GM21717 (cell line): ENCODE data around the gene PDE7B.
A peak's percentile ranks its signal among the peaks of the same experiment; 100 is the strongest.
"Not testable (repeated sequence)": the region's sequence is repeated elsewhere in the genome, so short reads cannot be mapped to it uniquely, and the experiment has no call there.

Experiments
- ATAC-seq: cut with Tn5 transposase; IDR thresholded peaks from one replicate; pipeline ENCODE4 v1.9.1; 2021; ENCODE audit warnings: mild to moderate bottlenecking, moderate library complexity; ENCODE audit not compliant: unreplicated experiment

Gene PDE7B

DNA sequence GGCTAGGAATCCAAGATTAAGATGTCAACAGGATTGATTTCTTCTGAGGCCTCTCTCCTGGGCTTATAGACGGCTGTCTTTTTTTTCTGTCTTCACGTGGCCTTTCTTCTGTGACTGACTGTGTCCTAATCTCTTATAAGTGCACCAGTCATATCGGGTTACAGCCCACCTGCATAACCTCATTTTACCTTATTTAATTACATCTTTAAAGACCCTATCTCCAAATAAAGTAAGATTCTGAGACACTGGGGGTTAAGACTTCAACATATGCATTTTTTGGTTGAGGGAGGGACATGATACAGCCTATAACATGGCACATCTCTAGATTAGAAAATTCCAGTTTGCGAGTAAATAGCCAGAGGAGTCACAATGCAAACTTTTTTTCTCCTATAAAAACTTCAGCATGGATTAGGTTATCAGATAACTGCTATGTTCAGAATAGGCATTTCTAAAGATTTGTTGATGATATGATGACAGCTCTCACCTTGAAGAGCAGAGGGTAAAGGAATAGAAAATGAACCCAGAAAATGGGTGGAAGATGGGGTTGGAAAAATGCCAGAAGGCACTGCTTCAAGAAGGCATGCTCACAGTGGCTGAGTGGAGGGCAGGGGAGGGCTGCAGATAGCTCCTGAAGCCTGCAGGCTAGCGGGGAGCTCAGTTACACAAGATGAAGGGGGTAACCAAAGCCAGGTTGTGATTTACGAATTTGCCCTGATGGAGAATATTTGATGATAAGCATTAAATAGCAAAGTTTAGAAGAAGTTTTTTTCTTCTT lies 8.7 kb upstream of the PDE7B start:
- no peak for ATAC-seq

DNA sequence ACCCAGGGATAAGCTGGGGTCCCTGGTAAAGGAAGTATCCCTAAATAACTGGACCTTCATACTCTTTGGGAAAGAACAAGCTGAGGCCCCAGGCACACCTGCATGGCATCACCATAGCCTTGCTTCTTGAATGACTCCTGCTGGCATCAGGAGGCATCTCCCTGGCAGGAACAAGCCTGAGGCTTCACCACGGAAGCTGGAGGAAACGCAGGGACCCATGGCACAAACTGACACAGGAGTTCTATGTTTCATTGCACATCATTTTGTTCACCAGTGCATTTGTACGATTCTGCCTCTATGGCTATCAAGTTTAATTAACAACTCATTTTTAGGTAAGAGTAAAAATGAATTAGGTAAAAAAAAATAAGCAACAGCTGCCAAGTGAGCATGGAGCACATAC lies 619 bp upstream of the PDE7B start:
- no peak for ATAC-seq

DNA sequence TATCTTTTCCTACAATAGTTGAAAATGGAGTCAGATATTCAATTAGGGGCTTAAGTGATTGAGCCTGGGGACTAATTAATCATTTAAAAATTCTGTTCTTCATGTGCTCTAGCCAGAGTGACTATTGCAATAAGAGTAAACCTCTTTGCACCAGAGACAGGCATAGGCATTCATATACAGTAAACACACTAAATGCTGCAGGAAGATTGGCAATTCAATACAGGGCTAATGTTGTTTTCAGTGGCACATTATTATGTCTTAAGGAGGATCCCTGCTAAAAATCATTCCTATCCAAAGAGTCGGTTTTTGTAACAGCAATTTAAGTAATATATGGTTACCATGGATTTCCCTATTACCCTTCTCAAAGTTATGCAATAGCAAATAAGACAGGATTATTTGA lies 1.2 kb downstream of the PDE7B start:
- ATAC-seq = no peak

DNA sequence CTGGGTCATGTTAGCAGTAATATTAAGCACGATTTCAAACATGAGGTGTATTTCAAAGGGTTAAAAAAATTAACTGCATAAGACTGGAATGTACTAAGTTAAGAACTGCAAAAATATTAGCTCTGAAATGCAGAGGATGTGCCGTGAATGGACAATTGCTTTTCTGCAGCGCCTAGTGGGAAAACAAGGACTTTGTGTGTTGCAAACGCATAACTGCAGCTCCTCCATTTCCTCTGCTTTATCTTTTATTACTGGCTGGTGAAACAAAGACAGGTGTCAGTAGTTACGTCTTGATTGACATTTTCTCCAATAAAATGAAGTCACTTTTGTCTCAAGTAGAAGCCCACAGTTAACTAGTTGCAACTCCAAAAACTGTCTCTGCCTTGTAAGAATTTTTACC lies 1.7 kb downstream of the PDE7B start:
- ATAC-seq = no peak

DNA sequence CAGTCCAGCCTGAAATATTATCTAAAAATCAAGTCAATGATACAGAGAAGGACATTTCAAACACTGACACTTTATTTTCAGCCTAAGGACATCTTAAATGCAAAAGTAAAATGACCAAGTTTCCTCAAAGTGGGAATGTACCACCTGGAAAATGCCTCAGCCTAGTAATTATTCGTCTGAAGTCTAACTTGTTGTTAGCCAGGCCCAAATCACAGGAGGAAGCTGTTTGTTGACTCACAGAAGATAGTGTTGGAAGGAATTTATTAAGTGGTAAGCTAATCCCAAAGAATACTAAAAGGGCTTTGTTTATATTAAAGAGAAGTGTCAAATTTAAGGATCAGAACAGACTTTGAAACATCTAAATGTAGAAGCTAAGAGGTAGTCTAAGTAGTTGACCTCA lies 2.5 kb downstream of the PDE7B start:
- ATAC-seq = no peak

DNA sequence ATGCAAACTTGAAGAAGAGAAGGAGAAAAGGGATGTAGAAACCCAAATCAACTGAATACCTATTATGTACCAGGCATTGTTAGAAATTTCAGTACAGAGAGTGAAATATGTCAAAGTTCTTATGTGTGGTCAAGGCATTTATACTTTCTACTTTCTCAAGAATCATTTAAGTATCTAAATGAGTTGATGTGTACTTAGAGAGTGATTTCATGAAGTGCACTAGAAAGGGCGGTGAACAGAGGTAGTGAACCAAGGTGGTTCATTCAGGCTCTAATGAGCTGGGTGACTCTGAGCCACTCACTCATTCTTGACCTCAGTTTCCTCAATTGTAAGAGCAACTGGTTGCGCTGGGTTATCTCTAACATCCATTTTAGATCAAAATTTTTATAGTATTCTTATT lies 3.3 kb downstream of the PDE7B start:
- peak; percentile 47 for ATAC-seq

DNA sequence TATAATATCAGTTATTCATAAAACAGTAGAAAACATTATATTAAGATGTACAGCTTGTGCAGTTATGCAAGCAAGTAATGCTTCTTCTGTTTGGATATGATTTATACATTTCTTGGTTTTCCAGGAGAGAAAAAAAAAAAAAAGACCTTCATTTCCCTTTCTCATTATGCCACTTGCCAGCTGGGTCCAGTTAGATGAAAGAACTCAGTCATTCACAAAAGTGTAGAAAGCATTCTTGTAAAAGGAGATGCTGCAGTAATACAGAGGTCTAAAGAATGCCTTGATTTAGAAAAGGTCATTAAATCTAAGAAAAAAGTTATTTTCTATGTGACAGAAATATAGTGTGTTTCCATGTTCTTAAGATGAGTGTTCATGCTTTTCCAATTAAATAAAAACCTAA lies 7.4 kb downstream of the PDE7B start:
- no peak for ATAC-seq

DNA sequence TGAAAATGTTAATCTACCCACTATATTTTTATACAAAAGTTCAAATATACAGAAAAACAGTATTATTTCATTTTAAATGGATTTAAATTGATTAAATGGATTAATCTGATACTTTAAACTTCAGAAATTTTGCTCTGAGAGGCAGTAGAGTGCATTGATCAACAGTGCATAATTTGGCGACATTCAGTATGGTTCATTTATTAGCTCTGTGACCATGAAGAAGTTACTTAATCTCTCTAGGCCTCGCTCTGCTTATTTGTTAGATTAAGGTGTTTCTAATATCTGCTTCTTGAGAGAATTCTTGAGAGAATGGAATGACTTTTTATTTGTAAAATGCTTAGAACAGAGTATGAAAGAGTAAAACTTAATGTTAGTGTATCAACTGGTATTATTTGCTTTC lies 8.9 kb downstream of the PDE7B start:
- ATAC-seq = no peak

DNA sequence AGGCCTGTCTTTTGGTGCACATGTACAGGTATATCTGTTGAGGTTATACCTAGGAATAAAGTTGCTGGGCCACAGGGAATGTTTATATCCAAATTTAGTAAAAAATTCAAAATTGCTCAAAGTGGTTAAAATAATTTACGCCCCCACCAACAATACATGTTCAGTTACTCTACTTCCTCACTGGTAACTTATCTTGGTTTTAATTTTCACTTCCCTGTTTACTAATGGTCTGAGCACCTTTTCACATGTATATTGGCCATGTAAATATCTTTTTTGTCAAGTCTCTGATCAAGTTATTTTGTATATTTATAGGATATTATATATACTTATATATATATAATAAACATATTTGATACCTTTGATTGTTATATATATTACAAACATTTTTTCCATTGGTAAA lies 9.7 kb downstream of the PDE7B start:
- ATAC-seq = peak; percentile 72

DNA sequence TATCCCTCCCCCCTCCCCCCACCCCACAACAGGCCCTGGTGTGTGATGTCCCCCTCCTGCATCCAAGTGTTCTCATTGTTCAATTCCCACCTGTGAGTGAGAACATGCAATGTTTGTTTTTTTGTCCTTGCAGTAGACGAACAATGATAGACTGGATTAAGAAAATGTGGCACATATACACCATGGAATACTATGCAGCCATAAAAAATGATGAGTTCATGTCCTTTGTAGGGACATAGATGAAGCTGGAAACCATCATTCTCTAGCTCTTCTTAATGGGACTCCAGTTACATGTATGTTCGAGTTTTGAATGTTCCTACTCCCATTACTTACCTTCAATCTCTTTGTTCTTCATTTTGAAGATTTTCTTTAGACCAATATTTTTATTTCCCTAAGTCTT lies 13.4 kb downstream of the PDE7B start:
- not testable (repeated sequence) for ATAC-seq

DNA sequence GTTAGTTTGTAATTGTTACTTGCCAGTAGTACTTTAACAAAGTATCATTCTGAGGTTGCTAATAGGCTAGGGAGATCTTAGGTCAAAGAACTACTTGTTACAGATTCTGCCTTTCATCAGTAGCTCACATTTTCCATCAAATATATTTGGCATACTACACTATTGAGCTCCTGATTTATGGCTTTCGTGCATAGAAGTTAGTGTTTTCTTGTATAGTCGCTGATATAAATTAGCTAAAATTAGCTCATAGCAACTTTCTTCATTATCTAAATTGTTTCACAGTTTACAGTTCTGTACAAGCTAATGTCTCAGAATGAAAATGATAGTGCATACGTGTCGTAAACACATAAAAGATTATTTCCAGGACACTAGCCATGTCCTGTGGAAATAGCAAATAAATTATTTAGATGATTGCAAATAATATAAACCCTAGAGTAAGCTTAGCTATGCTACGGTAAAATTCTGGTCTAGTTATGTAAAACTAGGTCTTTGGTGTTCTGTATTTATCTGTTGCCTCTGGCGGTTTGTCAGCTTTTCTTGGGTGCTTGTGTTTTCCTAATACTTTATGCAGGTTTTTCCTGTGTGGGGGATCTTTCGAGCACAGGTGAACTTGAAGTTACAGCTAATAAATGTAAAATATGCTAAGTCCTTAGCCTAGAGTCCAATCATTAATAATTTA lies 15.1 kb downstream of the PDE7B start:
- ATAC-seq = no peak

DNA sequence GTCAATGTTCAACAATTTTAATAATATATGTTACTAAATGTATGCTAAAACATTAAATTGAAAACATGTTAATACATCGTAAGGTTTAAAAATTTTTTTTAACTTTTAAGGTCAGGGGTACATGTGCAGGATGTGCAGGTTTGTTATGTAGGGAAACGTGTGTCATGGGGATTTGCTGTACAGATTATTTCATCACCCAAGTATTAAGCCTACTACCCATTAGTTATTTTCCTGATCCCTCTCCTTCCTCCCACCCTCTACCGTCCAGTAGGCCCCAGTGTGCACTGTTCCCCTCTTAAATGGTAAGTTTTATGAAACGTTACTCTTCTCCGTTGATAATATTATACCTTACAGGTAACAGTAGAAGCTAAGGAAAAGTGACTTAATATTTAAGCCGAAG lies 15.8 kb downstream of the PDE7B start:
- ATAC-seq = no peak

DNA sequence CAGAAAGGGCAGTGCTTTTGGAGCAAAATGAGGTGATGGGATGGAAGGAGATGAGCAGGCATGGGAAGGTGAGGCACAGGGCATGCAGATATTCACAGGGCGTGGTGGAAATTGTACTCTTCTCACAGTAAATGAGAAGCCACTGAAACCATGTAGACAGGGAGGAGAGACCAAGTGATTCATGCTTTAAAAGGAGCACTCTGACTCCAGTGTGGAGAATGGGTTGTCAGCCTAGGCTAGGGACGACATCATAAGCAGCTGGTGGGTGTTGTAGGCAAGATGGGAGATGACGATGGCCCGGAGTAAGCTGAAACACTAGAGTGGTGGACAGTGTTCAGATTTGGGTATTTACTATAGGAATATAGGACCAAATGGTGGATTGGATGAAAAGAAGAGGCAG lies 18.4 kb downstream of the PDE7B start:
- ATAC-seq = no peak

DNA sequence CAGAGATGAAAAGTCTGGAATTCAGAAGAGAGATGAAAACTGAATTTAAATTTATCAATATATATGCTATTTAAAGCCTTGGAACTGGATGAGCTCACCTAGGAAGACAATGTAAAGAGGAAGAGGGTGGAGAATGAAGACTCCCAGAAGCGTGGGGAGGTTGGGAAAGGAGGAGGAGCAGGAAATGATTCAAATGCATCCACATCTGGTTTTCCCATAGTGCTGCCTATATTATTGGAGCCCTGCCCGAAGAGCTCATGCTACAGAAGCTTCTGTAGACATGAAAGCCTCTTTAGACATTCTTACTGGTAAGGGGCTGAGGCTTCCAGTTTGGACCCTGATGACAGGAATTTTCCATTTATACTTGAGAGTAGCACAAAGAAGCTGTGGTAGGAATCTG lies 19.2 kb downstream of the PDE7B start:
- no peak for ATAC-seq

DNA sequence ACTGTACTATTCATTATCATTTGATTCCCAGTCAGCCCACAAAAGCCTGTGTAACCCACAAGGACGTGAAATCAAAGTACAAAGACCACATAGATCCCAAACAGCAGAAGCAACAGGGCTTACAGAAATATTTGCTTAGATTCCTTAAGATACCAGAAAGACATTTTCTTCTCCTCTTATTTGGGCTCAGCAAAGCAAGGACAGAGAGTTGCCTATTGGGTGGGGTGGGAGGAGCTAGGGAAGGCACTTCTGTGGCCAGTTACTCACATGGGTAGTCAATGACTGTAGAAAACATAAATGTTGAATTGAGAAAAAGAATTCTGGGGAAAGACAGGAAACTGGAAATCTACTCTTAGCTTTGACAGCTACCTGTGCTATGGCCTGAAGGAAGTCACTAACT lies 19.8 kb downstream of the PDE7B start:
- ATAC-seq = no peak

DNA sequence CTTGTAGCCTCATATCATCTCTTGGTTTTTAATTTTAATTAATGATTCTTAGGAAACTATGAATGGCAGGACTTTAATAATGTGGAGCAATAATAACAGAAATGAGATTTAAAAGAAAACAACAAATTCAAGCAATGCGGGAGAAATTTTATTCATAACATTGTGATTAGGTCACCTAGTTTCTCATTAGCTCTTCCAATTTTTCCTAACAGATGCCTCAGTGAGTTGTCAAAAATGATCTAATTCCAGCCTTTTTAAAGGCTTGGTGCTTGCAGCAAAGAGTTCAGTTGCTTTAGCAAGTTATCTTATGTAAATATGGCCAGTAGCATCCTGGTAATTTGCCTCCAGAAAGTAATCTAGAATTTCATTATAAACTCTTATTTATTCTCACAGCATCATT lies 20.4 kb downstream of the PDE7B start:
- ATAC-seq = no peak

DNA sequence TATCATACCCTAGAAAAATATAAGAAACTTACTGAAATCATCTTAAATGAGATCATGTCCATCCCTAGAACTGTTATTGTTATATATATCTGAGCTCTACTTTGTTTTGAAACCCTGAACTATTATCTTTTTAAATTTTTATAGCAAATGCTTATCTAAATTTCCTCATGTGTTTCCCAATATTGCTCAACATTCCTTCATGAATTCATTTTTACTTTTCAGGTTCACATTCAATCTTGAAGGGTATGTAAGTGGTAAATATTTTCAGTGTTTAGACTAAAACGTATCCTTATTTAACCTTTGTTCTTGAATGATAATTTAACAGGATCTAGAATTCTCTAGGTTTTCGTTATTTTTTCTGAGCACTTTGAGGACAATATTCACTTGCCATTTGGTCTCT lies 23.9 kb downstream of the PDE7B start:
- no peak for ATAC-seq

DNA sequence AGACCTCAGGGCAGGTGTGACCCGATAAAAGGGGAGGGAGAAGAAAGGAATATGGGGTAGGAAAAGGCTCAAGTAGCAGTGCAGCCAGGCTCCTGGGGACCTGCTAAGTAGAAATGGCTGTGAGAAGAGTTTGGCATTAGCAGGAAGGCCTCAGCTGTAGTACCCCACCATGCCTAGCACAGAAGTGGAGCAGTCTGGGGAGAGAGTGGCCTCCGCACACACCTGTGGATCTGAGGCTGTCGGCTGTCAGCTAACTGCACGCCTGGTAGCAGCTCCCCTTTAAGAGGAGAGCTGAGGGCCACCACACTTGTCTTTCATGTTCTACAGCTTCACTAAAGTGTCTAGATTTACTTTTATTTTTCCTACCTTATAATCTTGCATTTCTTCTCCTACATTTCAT lies 24.6 kb downstream of the PDE7B start:
- ATAC-seq = no peak

DNA sequence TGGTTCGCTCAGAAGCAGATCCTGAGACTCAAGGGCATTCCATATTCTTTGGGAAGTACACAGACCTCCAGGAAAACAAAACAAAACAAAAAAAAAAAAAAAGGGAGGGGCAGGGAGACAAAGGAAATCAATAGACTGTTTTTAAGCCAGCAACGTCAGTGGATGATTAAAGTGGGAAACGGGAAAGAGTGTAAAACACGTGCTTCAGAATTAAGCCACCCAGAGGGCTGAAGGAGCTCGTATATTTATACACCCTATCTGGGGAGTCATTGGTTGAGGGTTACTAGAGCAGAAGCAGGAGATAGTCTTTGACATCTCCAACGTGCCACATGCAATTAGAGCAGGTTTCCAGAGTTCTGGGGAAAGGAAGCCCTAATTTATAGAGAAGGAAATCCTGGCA lies 26.2 kb downstream of the PDE7B start:
- ATAC-seq = no peak

DNA sequence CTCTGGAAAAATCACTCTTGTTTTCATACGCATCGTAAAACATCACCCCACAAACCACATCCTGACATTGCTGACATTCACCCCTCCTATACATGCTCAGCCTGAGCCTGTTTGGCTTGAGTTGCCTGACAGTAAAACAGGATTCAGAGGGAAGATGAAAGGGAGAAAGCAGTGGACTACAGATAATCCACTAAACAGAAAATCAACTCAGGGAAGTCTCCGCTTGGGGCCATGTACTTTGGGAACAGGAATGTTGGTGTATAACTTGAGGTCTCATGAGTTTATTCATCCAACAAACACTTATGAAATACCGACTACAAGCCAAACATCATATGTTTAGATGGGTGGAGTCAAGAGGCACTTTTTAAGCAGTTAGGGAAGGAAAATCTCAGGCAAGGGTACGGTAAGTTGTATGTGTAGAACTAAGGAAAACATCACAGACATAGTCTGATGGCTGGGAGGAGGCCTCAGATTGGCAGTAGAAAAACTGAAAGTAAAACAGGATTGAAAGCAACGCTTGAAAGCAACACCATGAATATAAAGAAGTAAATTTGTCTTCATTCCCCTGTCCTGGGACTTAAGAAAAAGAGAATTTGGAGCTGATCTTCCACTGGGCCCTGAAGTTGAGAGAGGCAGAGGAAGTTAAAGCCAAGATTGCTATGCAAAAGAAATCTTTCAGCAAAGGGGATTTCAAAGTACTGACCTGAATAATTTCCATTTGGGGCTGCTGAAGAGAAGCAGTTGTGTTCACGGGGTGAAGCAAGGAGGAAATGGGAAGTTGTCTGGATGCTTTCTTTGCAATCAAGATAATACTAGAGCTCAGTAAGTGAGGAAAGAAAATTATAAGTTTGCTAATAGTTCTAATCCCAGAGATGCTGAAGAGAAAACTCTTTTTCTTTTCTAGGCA lies 28.8 kb downstream of the PDE7B start:
- peak; percentile 90 for ATAC-seq

DNA sequence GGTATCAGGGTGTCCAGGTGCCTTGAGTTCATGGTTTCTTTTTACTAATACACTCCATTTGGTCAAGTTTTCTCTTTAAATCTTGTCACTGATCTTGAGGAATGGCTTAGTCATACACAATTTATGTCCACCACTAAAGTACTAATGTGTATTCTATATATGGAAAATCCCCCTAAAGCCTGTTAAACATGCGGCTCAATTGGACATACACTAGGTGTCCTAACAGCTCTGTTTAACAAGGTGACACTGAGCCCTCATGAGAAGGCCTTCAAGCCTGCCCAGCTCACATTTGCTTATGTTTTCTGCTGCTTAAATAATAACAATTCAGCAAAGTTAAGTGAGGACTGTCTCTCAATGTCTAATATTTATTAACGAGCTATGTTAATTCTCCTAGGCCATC lies 31.5 kb downstream of the PDE7B start:
- ATAC-seq = no peak

DNA sequence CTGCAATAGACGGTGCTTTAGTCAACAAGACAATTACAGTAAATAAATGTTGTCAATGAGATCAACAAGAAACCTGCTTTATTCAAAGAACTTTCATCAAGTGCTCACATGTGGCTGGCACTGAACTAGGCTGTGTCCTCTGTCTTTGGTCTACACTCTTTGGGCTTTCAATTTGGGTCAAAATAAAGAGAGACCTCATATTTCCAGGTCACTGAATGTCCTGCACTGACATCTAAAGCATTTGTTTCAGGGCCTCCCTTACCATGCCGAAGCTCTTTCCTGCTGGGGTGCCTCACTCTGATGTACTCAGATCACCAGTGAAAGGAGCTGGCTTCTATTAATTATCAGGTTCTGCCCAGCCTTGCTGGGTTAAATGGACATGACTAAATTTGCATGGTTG lies 32.0 kb downstream of the PDE7B start:
- ATAC-seq = no peak
